GM19372 (cell line): Measurements from ENCODE around the gene NDUFS7.

Source experiments
- ATAC-seq: cut with Tn5 transposase; IDR thresholded peaks from one replicate; pipeline ENCODE4 v1.9.1; 2021; ENCODE audit warnings: mild to moderate bottlenecking, low read depth, moderate library complexity; ENCODE audit not compliant: unreplicated experiment

NDUFS7 gene

GRCh38 chr19:1399745-1400144, 16.0 kb downstream of the NDUFS7 start:
- ATAC-seq = no peak

- no peak for ATAC-seq
These were observed 16.8 kb downstream of the NDUFS7 start for GRCh38 chr19:1400281-1401137.

- no peak for ATAC-seq
These were observed 17.6 kb downstream of the NDUFS7 start, which contains the start of gene GAMT for GRCh38 chr19:1401138-1401888. TSS of gene GAMT (minus strand) at chr19:1401542. CDS start at chr19:1401476, 66 bp downstream.

GRCh38 chr19:1401889-1402217, 18.1 kb downstream of the NDUFS7 start:
- ATAC-seq = no peak

GRCh38 chr19:1402411-1403070, 18.8 kb downstream of the NDUFS7 start:
- ATAC-seq = no peak

GRCh38 chr19:1406774-1407527, 23.2 kb downstream of the NDUFS7 start:
- ATAC-seq = peak; percentile 84

- ATAC-seq = peak; percentile 19
These were observed 24.0 kb downstream of the NDUFS7 start, which contains the start of gene DAZAP1 for GRCh38 chr19:1407528-1408299. TSS of gene DAZAP1 (plus strand) at chr19:1407586. CDS start at chr19:1407774, 188 bp downstream.

- no peak for ATAC-seq
These were observed 24.8 kb downstream of the NDUFS7 start for GRCh38 chr19:1408300-1409203.

GRCh38 chr19:1409204-1410005, 25.7 kb downstream of the NDUFS7 start:
- no peak for ATAC-seq

- no peak for ATAC-seq
These were observed 26.6 kb downstream of the NDUFS7 start for GRCh38 chr19:1410136-1410786.

GRCh38 chr19:1410789-1411188, 27.1 kb downstream of the NDUFS7 start:
- no peak for ATAC-seq

- ATAC-seq = no peak
These were observed 27.8 kb downstream of the NDUFS7 start for GRCh38 chr19:1411255-1412191.

GRCh38 chr19:1412323-1412923, 28.7 kb downstream of the NDUFS7 start:
- no peak for ATAC-seq

GRCh38 chr19:1412995-1413800, 29.5 kb downstream of the NDUFS7 start:
- no peak for ATAC-seq
